Activated naive CD8-positive, alpha-beta T cell treated with anti-CD3 and anti-CD28 coated beads, Interleukin-2, amount 10 ng/mL, durations not matched to agents 7 days and 5 days (primary cell): ENCODE measurements around the gene PPP2R2C. TPM values are rescaled to one million over a fixed set of nuclear protein-coding genes. Genes with fewer than 3 reads are reported as not detected.

Source experiments
- ATAC-seq: fragments of 150-1000 bp; cut with Tn5 transposase; one replicate; pipeline ENCODE4 v1.10.0; 2021; ENCODE audit warnings: low read depth, moderate library complexity
- POLR2A ChIA-PET: fragments of 350-600 bp; sonication (Branson Sonifier 250); formaldehyde crosslinking; loops from one replicate; lab custom pipeline; 2021; ENCODE audit warnings: antibody characterized with exemption; lab: Charles Lee
- DNase-seq: peaks from one replicate; pipeline ENCODE4 v3.0.0; 2021
- H3K27ac Mint-ChIP-seq: one replicate; pipeline ENCODE4 v1.8.0; 2022; ENCODE audit warnings: mild to moderate bottlenecking, mixed read lengths
- H3K27me3 Mint-ChIP-seq: one replicate; pipeline ENCODE4 v1.8.0; 2022; ENCODE audit warnings: mild to moderate bottlenecking, moderate library complexity, mixed read lengths
- H3K36me3 Mint-ChIP-seq: one replicate; pipeline ENCODE4 v1.8.0; 2021; ENCODE audit warnings: mild to moderate bottlenecking, mixed read lengths
- H3K4me1 Mint-ChIP-seq: one replicate; pipeline ENCODE4 v1.8.0; 2021; ENCODE audit warnings: mixed read lengths
- H3K4me3 Mint-ChIP-seq: one replicate; pipeline ENCODE4 v1.8.0; 2022; ENCODE audit warnings: mild to moderate bottlenecking, moderate library complexity, mixed read lengths
- H3K9me3 Mint-ChIP-seq: one replicate; pipeline ENCODE4 v1.8.0; 2021; ENCODE audit warnings: mixed read lengths
- total RNA-seq, 2 experiments: library from RNA; stranded (reverse); gene quantifications; one replicate each; pipeline ENCODE4 v1.2.3, GENCODE V29; 2021

PPP2R2C gene
- total RNA-seq, 2 experiments from 2014 or later: not detected

DNA sequence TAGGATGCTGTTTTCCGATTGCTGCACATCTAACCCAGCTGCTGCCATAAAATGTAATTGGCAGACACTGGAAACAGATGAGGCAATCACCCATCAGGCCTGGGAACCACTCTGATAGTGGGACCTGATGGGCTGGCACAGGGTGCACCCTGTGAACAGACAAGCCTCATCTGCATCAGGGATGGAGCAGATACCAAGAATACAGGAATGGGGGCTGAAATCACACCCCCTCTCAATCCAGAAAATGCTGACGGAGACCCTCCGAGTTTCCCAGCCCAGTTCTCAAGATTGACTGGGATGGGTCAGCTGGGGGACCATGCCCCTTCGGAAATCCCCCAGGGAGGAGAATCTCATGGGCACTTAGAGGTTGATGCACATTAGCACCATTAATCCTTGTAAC, 28.8 kb upstream of the PPP2R2C start:
- no peak for DNase-seq
- POLR2A ChIA-PET: no interaction called here

DNA sequence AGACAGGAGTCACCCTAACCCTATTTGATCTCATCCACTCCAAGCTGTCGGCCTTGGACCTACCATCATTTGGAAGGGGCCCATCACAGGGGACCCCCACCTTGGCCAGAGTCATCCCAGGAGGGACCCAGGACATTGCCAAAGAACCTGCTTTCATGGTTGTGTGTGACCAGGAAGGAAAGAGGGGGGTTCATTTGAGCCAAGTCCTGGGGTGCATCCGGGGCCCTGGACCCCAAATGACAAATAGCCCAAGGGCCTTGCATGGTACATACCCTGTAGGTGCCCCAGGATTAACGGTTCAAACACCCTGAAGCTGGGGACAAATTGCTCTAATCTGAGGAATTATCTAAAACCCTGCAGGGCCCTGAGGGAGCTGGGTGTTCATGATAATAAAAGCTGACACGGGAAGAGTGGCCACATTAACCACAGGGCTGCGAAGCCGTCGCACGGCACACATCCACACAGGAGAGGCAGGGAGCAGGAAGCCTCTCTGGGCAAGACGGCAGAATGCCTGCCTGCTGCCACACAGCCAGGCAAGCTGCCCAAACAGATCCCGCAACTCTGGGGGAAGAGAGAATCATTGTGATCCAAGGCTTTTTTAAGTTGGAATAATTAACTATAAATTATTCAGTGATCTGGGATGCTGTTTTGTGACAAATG, 28.2 kb upstream of the PPP2R2C start:
- Mint-ChIP-seq H3K27ac (no peak overlapping the region), H3K36me3 (no peaks in the 10 kb centered on the region), H3K27me3 (peaks cover 2% of the 10 kb centered on the region), H3K4me1 (no peaks in the 10 kb centered on the region), H3K4me3 (no peak overlapping the region), H3K9me3 (peaks cover 6% of the 10 kb centered on the region)
- ATAC-seq (no peak), DNase-seq (no peak)
- POLR2A ChIA-PET: no interaction called here

More for the DNA sequence above, 28.8 kb upstream of the PPP2R2C start:
- Mint-ChIP-seq H3K9me3 (peaks cover 9% of the 10 kb centered on the region), H3K4me3 (no peak overlapping the region), H3K27me3 (peaks cover 2% of the 10 kb centered on the region), H3K36me3 (no peaks in the 10 kb centered on the region), H3K27ac (no peak overlapping the region), H3K4me1 (no peaks in the 10 kb centered on the region)
- ATAC-seq: no peak

DNA sequence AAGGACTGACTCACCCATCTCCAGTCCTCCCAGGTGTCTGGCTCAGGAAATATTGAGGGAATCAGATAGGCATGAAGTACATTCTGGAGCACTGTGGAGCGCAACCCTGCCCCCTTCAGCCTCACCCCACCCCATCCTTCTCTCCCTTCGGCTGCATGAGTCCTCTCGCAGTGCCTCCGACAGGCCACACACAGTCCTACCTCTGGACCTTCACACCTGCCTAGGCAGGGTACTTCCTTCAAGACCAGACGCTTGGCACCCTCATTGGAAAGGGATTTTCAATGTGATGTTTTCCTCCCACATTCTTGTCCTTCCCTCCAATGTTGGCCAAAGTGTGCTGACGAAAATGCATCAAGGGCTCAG, 26.8 kb upstream of the PPP2R2C start:
- Mint-ChIP-seq H3K27ac (no peak overlapping the region), H3K36me3 (no peaks in the 10 kb centered on the region), H3K27me3 (peaks cover 2% of the 10 kb centered on the region), H3K4me3 (no peak overlapping the region), H3K9me3 (peaks cover 4% of the 10 kb centered on the region), H3K4me1 (no peaks in the 10 kb centered on the region)
- POLR2A ChIA-PET: no interaction called here
- DNase-seq (no peak), ATAC-seq (no peak)

- no peak for DNase-seq
- Mint-ChIP-seq H3K27me3 (peaks cover 2% of the 10 kb centered on the region), H3K4me3 (no peak overlapping the region), H3K27ac (no peak overlapping the region), H3K9me3 (peaks cover 3% of the 10 kb centered on the region), H3K36me3 (no peaks in the 10 kb centered on the region), H3K4me1 (no peaks in the 10 kb centered on the region)
- POLR2A ChIA-PET: no interaction called here
- no peak for ATAC-seq
Measured at GRCh38 chr4:6498511-6499237, 26.3 kb upstream of the PPP2R2C start.

DNA sequence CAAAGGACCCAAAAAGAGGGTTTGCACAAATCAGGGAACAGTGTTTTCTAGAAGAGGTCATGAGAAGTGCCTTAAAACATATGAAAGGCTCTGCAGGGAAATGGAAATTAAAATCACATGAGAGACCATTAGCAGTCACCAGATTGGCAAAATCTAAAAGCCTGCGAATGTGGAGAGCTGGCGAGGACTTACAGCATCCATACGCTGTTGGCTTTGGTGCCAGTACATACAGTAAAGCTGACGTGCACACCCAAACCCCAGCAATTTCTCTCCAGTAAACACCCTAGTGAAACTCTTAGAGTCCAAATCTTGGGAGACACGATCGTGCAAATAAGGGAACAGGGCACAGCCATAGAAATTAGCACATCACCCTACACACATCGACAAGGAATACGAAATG, 25.4 kb upstream of the PPP2R2C start:
- POLR2A ChIA-PET: no interaction called here
- Mint-ChIP-seq H3K27me3 (peaks cover 10% of the 10 kb centered on the region), H3K27ac (no peak overlapping the region), H3K4me3 (no peak overlapping the region), H3K9me3 (no peaks in the 10 kb centered on the region), H3K36me3 (no peaks in the 10 kb centered on the region), H3K4me1 (no peaks in the 10 kb centered on the region)
- ATAC-seq: no peak
- DNase-seq: no peak

DNA sequence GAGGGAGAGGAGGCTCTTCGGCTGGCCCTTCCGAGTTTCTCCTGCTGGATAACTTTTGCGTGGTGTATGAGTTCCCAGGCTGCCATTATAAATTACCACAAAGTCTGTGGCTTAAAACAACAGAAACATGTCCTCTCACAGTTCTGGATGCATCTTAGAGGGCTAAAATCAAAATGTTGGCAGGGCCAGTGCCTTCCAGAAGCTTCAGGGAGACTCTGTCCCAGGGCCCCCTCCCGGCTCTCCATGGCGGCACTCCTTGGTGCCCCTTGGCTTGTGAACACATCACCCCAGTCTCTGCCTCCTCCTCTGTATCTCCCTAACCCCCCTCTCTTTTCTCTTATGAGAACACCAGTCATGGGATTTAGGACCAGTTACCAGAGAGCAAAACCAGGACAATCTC, 23.3 kb upstream of the PPP2R2C start:
- no peak overlapping the region for H3K4me3 Mint-ChIP-seq
- H3K4me1 Mint-ChIP-seq: no peaks in the 10 kb centered on the region
- no peaks in the 10 kb centered on the region for H3K36me3 Mint-ChIP-seq
- POLR2A ChIA-PET: no interaction called here
- DNase-seq (no peak), ATAC-seq (no peak)
- H3K27ac Mint-ChIP-seq: no peak overlapping the region
- H3K9me3 Mint-ChIP-seq: peaks cover 2% of the 10 kb centered on the region
- H3K27me3 Mint-ChIP-seq: peaks cover 9% of the 10 kb centered on the region

DNA sequence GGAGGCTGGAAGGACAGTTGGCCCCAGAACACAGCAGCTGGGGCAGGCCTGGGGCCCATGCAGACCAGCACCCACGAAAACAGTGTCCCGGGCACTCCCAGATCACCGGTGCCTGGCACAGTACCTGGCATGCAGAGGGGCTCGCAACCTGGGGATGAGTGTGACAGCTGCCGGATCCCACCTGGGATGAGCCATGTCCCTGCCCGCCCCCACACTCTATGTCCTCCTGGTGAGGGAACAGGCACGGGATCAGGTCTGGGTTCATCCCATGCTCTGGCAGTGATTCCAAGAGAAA, 22.8 kb upstream of the PPP2R2C start:
- H3K4me1 Mint-ChIP-seq: no peaks in the 10 kb centered on the region
- ATAC-seq (no peak), DNase-seq (no peak)
- H3K36me3 Mint-ChIP-seq: no peaks in the 10 kb centered on the region
- H3K4me3 Mint-ChIP-seq: no peak overlapping the region
- no peak overlapping the region for H3K27ac Mint-ChIP-seq
- H3K27me3 Mint-ChIP-seq: peaks cover 9% of the 10 kb centered on the region
- POLR2A ChIA-PET: no interaction called here
- peaks cover 2% of the 10 kb centered on the region for H3K9me3 Mint-ChIP-seq

- Mint-ChIP-seq H3K9me3 (peaks cover 2% of the 10 kb centered on the region), H3K36me3 (no peaks in the 10 kb centered on the region), H3K4me1 (no peaks in the 10 kb centered on the region), H3K27ac (no peak overlapping the region), H3K4me3 (no peak overlapping the region), H3K27me3 (peaks cover 9% of the 10 kb centered on the region)
- POLR2A ChIA-PET: no interaction called here
- no peak for DNase-seq
- no peak for ATAC-seq
Measured at GRCh38 chr4:6494431-6495295, 22.2 kb upstream of the PPP2R2C start.

GRCh38 chr4:6493658-6494304, 21.4 kb upstream of the PPP2R2C start:
- DNase-seq: no peak
- no peak overlapping the region for H3K4me3 Mint-ChIP-seq

GRCh38 chr4:6492861-6493657, 20.6 kb upstream of the PPP2R2C start:
- H3K27ac Mint-ChIP-seq: no peak overlapping the region
- H3K4me3 Mint-ChIP-seq: no peak overlapping the region
- H3K9me3 Mint-ChIP-seq: peaks cover 2% of the 10 kb centered on the region
- ATAC-seq: no peak
- no peak for DNase-seq
- peaks cover 16% of the 10 kb centered on the region for H3K27me3 Mint-ChIP-seq
- POLR2A ChIA-PET: no interaction called here
- H3K4me1 Mint-ChIP-seq: no peaks in the 10 kb centered on the region
- H3K36me3 Mint-ChIP-seq: no peaks in the 10 kb centered on the region

More at GRCh38 chr4:6493658-6494304, 21.4 kb upstream of the PPP2R2C start:
- POLR2A ChIA-PET: no interaction called here
- no peaks in the 10 kb centered on the region for H3K4me1 Mint-ChIP-seq
- H3K9me3 Mint-ChIP-seq: peaks cover 2% of the 10 kb centered on the region
- H3K27me3 Mint-ChIP-seq: peaks cover 13% of the 10 kb centered on the region
- ATAC-seq: no peak
- H3K36me3 Mint-ChIP-seq: no peaks in the 10 kb centered on the region
- H3K27ac Mint-ChIP-seq: no peak overlapping the region

DNA sequence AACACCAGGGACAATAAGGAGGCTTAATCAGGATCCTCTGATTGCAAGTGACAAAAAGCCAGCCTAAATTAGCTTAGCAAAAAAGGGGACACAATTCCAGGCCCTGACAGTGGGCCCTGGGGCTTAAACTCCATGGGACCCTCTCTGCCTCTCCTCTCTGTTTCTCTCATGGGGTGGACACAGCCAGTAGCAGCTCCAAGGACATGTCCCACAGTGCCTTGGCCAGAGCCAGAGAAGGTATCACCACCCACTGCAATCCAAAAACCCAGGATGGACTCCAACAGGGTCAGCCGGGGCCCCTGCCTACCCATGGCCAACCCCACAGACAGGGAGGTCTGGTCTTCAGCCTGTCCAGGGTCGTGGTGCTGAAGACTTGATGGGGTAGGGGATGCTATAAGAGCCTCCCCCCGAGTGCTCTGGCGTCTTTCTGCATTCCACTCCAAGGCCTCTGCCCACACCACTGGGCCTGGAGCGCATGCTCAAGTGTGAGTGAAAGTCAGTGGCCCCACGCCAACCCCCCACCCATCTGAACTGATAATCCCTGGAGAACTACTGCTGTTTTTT, 19.7 kb upstream of the PPP2R2C start:
- H3K27ac Mint-ChIP-seq: no peak overlapping the region
- no peaks in the 10 kb centered on the region for H3K36me3 Mint-ChIP-seq
- ATAC-seq: no peak
- H3K9me3 Mint-ChIP-seq: peaks cover 2% of the 10 kb centered on the region
- no peak overlapping the region for H3K4me3 Mint-ChIP-seq
- H3K4me1 Mint-ChIP-seq: no peaks in the 10 kb centered on the region
- POLR2A ChIA-PET: no interaction called here
- H3K27me3 Mint-ChIP-seq: peaks cover 20% of the 10 kb centered on the region
- no peak for DNase-seq

DNA sequence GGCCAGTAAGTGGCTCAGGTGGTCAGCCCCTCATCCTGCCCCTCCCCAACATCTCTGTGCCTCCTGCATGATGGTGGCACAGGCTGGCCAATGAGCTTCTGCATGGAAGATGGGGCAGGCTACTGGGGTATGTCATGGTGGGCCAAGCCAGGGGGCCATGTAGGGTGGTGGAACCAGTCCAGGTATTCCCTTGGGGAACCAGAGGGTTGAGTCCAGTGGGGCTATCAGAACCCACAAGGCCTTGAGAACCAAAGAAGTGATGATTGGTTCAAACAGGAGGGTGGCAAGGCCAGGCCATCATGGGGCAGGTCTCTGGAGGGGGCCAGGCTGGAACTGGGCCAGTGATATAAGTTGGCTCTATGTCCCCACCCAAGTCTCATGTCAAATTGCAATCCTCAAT, 18.8 kb upstream of the PPP2R2C start:
- peaks cover 21% of the 10 kb centered on the region for H3K27me3 Mint-ChIP-seq
- no peak overlapping the region for H3K4me3 Mint-ChIP-seq
- ATAC-seq (no peak), DNase-seq (no peak)
- H3K4me1 Mint-ChIP-seq: no peaks in the 10 kb centered on the region
- no peak overlapping the region for H3K27ac Mint-ChIP-seq
- no peaks in the 10 kb centered on the region for H3K36me3 Mint-ChIP-seq
- POLR2A ChIA-PET: no interaction called here
- H3K9me3 Mint-ChIP-seq: peaks cover 2% of the 10 kb centered on the region
